A673 (cell line): ENCODE measurements around the gene FUNDC2.

Source experiments
- EZH2 ChIP-seq: fragments of 200-600 bp; sonication (generic); IDR thresholded peaks from 2 replicates; pipeline ENCODE4 v1.6.1; 2017; ENCODE audit warnings: borderline replicate concordance, low read depth, mild to moderate bottlenecking, mixed read lengths, antibody characterized with exemption, low read length; ENCODE audit not compliant: poor library complexity, severe bottlenecking
- TF ChIP-seq, protein P1 (sequence below): fragments of 300-800, 200-600 bp; sonication (generic); conservative IDR thresholded peaks from 2 replicates; pipeline ENCODE4 v1.5.1; 2017; ENCODE audit warnings: low read depth, mild to moderate bottlenecking, antibody characterized with exemption, low read length, moderate library complexity, mixed read lengths

DNA sequence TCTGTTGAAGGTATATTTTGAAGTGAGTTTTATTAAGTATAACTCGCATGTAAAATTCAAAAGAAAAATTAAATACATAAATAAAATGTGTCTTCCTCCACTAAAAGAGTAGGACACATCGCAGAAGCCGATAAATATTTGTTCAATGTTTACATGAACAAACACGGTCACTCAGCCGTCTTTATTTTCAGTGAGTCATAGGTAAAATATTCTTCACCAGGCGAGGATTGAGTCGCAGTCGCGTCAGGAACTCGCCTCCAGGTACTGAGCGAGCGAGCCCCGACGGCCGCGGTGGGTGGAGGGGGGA is 271 bp upstream of the FUNDC2 start:
- TF ChIP-seq EZH2, result no peak
- TF ChIP-seq, protein P1, sequence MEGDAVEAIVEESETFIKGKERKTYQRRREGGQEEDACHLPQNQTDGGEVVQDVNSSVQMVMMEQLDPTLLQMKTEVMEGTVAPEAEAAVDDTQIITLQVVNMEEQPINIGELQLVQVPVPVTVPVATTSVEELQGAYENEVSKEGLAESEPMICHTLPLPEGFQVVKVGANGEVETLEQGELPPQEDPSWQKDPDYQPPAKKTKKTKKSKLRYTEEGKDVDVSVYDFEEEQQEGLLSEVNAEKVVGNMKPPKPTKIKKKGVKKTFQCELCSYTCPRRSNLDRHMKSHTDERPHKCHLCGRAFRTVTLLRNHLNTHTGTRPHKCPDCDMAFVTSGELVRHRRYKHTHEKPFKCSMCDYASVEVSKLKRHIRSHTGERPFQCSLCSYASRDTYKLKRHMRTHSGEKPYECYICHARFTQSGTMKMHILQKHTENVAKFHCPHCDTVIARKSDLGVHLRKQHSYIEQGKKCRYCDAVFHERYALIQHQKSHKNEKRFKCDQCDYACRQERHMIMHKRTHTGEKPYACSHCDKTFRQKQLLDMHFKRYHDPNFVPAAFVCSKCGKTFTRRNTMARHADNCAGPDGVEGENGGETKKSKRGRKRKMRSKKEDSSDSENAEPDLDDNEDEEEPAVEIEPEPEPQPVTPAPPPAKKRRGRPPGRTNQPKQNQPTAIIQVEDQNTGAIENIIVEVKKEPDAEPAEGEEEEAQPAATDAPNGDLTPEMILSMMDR, result no peak
